Body of pancreas (tissue), 4 donors: ENCODE results near the gene OR5V1.

ENCODE experiments used
- POLR2A ChIP-seq, 3 donors: fragments of 450-650 bp; IDR thresholded peaks; one replicate each; pipeline ENCODE4 v1.6.1; 2016; ENCODE audit warnings: antibody characterized with exemption in 3 of 3, mild to moderate bottlenecking in 2 of 3
- TF ChIP-seq, protein P1 (sequence below), 7 experiments: fragments of 450-650 bp in 4 of 7; fragments of 200-600 bp in 3 of 7; sonication (generic) in 3 of 7; IDR thresholded peaks; one replicate each; pipeline ENCODE4 v1.5.1; 2016 to 2019; ENCODE audit warnings: antibody characterized with exemption in 7 of 7

DNA sequence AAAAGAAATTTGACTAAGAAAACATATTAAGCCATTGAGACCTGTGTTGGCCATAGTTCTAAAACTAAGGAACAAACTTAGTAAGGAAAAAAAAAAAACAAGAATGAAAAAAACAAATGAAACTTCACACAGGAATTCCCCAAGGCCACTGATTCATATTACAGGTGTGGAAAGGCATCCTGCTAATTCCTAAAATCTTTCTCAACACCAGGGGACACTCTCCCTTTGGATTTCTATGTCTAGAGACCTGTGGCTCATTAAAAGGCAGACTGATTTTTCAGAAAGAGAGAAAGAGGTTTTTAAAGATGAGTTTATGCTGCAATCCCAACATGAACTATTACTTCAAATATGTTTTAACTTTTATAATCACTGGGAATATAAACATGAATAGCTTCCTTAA, 45.9 kb upstream of the OR5V1 start, which contains the start of gene OR12D1:
- TF ChIP-seq, protein P1, sequence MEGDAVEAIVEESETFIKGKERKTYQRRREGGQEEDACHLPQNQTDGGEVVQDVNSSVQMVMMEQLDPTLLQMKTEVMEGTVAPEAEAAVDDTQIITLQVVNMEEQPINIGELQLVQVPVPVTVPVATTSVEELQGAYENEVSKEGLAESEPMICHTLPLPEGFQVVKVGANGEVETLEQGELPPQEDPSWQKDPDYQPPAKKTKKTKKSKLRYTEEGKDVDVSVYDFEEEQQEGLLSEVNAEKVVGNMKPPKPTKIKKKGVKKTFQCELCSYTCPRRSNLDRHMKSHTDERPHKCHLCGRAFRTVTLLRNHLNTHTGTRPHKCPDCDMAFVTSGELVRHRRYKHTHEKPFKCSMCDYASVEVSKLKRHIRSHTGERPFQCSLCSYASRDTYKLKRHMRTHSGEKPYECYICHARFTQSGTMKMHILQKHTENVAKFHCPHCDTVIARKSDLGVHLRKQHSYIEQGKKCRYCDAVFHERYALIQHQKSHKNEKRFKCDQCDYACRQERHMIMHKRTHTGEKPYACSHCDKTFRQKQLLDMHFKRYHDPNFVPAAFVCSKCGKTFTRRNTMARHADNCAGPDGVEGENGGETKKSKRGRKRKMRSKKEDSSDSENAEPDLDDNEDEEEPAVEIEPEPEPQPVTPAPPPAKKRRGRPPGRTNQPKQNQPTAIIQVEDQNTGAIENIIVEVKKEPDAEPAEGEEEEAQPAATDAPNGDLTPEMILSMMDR (IDR thresholded peaks at IDR 0.05) = peak in 6 of 7 experiments; percentile 10 to 56 (median 46)
- TF ChIP-seq POLR2A (IDR thresholded peaks at IDR 0.05) = no peak
